CD4-positive, CD25-positive, alpha-beta regulatory T cell (primary cell): Measurements from ENCODE around the gene ALK. TPM values are rescaled to one million over a fixed set of nuclear protein-coding genes. Genes with fewer than 3 reads are reported as not detected.

Experiments used
- ATAC-seq, 2 donors: fragments of 150-1000 bp; cut with Tn5 transposase; one replicate each; pipeline ENCODE4 v1.10.0; 2021; ENCODE audit warnings: low read depth in 2 of 2, moderate number of reproducible peaks in 2 of 2, moderate library complexity in 1 of 2
- DNase-seq, 3 donors: peaks; one replicate each; pipeline versions ENCODE4 v3.0.0 to v3.0.0-alpha.2; 2012 to 2022; ENCODE audit warnings: mixed read lengths in 1 of 3
- H3K27ac ChIP-seq: one replicate; pipeline ENCODE4 v1.7.0; 2013; ENCODE audit warnings: mild to moderate bottlenecking, low read length; ENCODE audit not compliant: insufficient read depth, poor library complexity, severe bottlenecking
- H3K27me3 ChIP-seq: one replicate; pipeline ENCODE4 v1.7.0; 2013; ENCODE audit warnings: low read length; ENCODE audit not compliant: control insufficient read depth, insufficient read depth
- H3K36me3 ChIP-seq: one replicate; pipeline ENCODE4 v1.7.0; 2013; ENCODE audit warnings: mild to moderate bottlenecking, low read length, moderate library complexity; ENCODE audit not compliant: control insufficient read depth, insufficient read depth
- H3K4me1 ChIP-seq: 2 replicates; pipeline ENCODE4 v1.7.0; 2013; ENCODE audit warnings: mild to moderate bottlenecking, low read length; ENCODE audit not compliant: insufficient read depth, control insufficient read depth, poor library complexity, severe bottlenecking
- H3K4me3 ChIP-seq: one replicate; pipeline ENCODE4 v1.7.0; 2013; ENCODE audit warnings: low read depth, mild to moderate bottlenecking, low read length, moderate library complexity
- H3K9me3 ChIP-seq, 2 experiments: 1 replicate in 1 of 2; 2 replicates in 1 of 2; pipeline ENCODE4 v1.7.0; 2013; ENCODE audit warnings: low read length in 2 of 2, mild to moderate bottlenecking in 1 of 2, moderate library complexity in 1 of 2; ENCODE audit not compliant: control insufficient read depth in 2 of 2
- H3K27ac Mint-ChIP-seq, 3 donors: one replicate each; pipeline ENCODE4 v1.8.0; 2020 to 2022; ENCODE audit warnings: mild to moderate bottlenecking in 3 of 3, mixed read lengths in 3 of 3, moderate library complexity in 2 of 3
- H3K27me3 Mint-ChIP-seq: one replicate; pipeline ENCODE4 v1.8.0; 2022; ENCODE audit warnings: mild to moderate bottlenecking, mixed read lengths
- H3K36me3 Mint-ChIP-seq: one replicate; pipeline ENCODE4 v1.8.0; 2020; ENCODE audit warnings: mixed read lengths
- H3K4me1 Mint-ChIP-seq, 4 donors: one replicate each; pipeline ENCODE4 v1.8.0; 2020 to 2022; ENCODE audit warnings: mixed read lengths in 4 of 4, mild to moderate bottlenecking in 1 of 4
- H3K4me3 Mint-ChIP-seq, 4 donors: one replicate each; pipeline ENCODE4 v1.8.0; 2020 to 2022; ENCODE audit warnings: mild to moderate bottlenecking in 4 of 4, mixed read lengths in 4 of 4, moderate library complexity in 3 of 4
- H3K9me3 Mint-ChIP-seq, 7 donors: one replicate each; pipeline ENCODE4 v1.8.0; 2020 to 2022; ENCODE audit warnings: mixed read lengths in 7 of 7, mild to moderate bottlenecking in 3 of 7, moderate library complexity in 2 of 7
- polyA plus RNA-seq, 4 donors: library from polyadenylated mRNA; unstranded; fragments of 300-500 nt; fragmentation: Illumina TruSeq; gene quantifications; one replicate each; pipeline ENCODE4 v1.2.3, GENCODE V29; 2021
- total RNA-seq: library from RNA; stranded (reverse); gene quantifications from one replicate; pipeline ENCODE4 v1.2.3, GENCODE V29; 2022

ALK gene
- total and polyA plus RNA-seq, 5 donors from 2014 or later, result not detected

GRCh38 chr2:29393676-29394075, 527.7 kb downstream of the ALK start:
- Mint-ChIP-seq H3K36me3 (no peaks in the 10 kb centered on the region), H3K9me3 (no peaks in the 10 kb centered on the region), H3K4me1 (no peaks in the 10 kb centered on the region)

DNA sequence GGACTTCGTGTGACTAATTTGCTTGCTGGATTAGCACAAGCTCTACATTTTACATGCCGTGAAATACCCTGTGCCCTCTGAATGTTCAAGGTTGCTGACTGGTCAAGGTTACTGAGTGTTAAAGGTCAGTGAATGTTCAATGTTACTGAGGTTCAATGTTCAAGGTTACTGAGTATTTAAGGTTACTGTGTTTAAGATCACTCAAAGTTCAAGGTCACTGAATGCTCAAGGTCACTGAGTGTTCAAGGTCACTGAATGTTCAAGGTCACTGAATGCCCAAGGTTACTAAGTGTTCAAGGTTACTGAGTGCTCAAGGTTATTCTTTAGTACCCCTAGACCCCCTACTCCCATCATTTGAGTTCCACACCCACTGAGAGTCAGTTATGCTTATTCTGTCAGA, 528.6 kb downstream of the ALK start:
- H3K4me1 ChIP-seq, result no peaks in the 10 kb centered on the region
- DNase-seq (no peak), ATAC-seq (no peak)
- Mint-ChIP-seq H3K27me3 (peaks cover 14% of the 10 kb centered on the region), H3K4me1 (no peaks in the 10 kb centered on the region), H3K36me3 (no peaks in the 10 kb centered on the region), H3K4me3 (no peak overlapping the region), H3K9me3 (no peaks in the 10 kb centered on the region), H3K27ac (no peak overlapping the region)
- H3K9me3 ChIP-seq, result no peaks in the 10 kb centered on the region
- no peak overlapping the region for H3K4me3 ChIP-seq
- no peaks in the 10 kb centered on the region for H3K36me3 ChIP-seq
- no peak overlapping the region for H3K27ac ChIP-seq
- peaks cover 3% of the 10 kb centered on the region for H3K27me3 ChIP-seq

More at GRCh38 chr2:29393676-29394075, 527.7 kb downstream of the ALK start:
- Histone ChIP-seq H3K9me3 (no peaks in the 10 kb centered on the region), H3K27me3 (no peaks in the 10 kb centered on the region), H3K36me3 (no peaks in the 10 kb centered on the region), H3K4me1 (no peaks in the 10 kb centered on the region), H3K27ac (no peak overlapping the region), H3K4me3 (no peak overlapping the region)
- Mint-ChIP-seq H3K27ac (no peak overlapping the region), H3K27me3 (peaks cover 5% of the 10 kb centered on the region), H3K4me3 (no peak overlapping the region)
- no peak for ATAC-seq
- DNase-seq, result no peak

DNA sequence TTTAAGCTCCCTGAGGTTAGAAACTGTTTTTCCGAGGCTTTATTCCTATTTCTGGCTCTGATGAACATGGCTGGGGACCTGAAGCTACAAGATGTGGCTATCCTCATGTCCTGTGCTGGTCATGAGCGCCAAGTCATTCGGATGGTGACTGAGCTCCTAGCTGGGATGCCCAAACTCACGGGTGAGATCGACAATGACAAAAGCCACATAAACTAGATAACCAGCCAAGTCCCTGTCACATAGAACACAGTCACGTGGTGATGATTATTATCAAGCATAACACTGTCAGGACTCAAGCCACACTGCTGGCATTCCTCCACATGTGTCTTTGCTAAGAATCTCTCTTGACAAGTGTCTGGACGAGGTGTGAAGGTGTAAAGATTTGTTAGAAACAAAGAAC, 531.2 kb downstream of the ALK start:
- Mint-ChIP-seq H3K27me3 (peaks cover 14% of the 10 kb centered on the region), H3K4me1 (no peaks in the 10 kb centered on the region)

DNA sequence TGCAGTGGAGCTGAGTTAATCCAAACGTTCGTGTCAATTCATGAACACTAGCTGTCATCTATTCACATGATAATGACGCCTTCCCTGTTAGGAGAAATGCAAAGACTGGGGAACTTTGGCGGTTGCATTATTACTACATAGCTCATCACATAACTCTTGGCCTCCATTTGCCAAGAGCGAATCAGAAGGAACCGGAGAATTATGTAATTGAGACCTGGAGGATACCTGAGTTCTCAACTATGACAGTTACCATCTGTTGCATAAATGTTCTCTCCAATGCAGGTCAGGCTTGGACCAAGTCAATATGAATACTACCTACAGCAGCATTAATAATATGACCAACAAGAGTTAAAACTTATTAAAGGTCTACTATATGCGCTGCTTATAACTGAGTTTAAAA, 531.7 kb downstream of the ALK start:
- Mint-ChIP-seq H3K4me1 (no peaks in the 10 kb centered on the region), H3K27me3 (peaks cover 14% of the 10 kb centered on the region), H3K27ac (no peak overlapping the region), H3K36me3 (no peaks in the 10 kb centered on the region), H3K4me3 (no peak overlapping the region), H3K9me3 (no peaks in the 10 kb centered on the region)
- peaks cover 12% of the 10 kb centered on the region for H3K27me3 ChIP-seq
- ATAC-seq (no peak), DNase-seq (no peak)
- no peak overlapping the region for H3K27ac ChIP-seq
- no peaks in the 10 kb centered on the region for H3K36me3 ChIP-seq
- H3K4me1 ChIP-seq, result no peaks in the 10 kb centered on the region
- H3K4me3 ChIP-seq, result no peak overlapping the region
- H3K9me3 ChIP-seq, result no peaks in the 10 kb centered on the region

More for the DNA sequence above, 531.2 kb downstream of the ALK start:
- DNase-seq (no peak), ATAC-seq (no peak)
- no peaks in the 10 kb centered on the region for H3K4me1 ChIP-seq
- no peaks in the 10 kb centered on the region for H3K9me3 Mint-ChIP-seq
- H3K27ac Mint-ChIP-seq, result no peak overlapping the region
- peaks cover 12% of the 10 kb centered on the region for H3K27me3 ChIP-seq
- no peaks in the 10 kb centered on the region for H3K36me3 ChIP-seq
- no peak overlapping the region for H3K4me3 ChIP-seq
- no peak overlapping the region for H3K4me3 Mint-ChIP-seq
- no peaks in the 10 kb centered on the region for H3K36me3 Mint-ChIP-seq
- H3K27ac ChIP-seq, result no peak overlapping the region
- no peaks in the 10 kb centered on the region for H3K9me3 ChIP-seq

DNA sequence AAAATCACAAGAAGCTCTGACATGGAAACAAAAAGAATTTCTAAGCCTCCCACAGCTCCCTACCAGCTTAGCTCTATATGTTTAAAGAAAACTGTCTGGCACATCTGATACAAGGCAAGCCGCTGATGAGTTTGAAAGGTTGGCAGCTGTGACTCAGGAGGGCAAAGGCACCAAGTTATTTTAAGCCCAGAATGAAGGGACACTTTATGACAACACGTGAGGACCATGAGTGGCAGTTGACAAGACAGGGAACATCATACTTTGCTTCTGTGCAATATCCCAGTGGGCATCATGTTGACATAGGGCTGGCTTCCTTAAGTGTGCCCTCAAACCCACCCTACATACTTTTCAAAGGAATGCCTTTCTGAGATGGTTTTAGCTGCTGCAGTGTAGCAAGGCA, 533.3 kb downstream of the ALK start:
- Histone ChIP-seq H3K9me3 (no peaks in the 10 kb centered on the region), H3K27me3 (peaks cover 12% of the 10 kb centered on the region), H3K4me3 (no peak overlapping the region), H3K4me1 (no peaks in the 10 kb centered on the region), H3K36me3 (no peaks in the 10 kb centered on the region), H3K27ac (no peak overlapping the region)
- ATAC-seq (no peak), DNase-seq (no peak)
- Mint-ChIP-seq H3K4me3 (no peak overlapping the region), H3K27me3 (peaks cover 14% of the 10 kb centered on the region), H3K9me3 (no peaks in the 10 kb centered on the region), H3K4me1 (no peaks in the 10 kb centered on the region), H3K36me3 (no peaks in the 10 kb centered on the region), H3K27ac (no peak overlapping the region)

DNA sequence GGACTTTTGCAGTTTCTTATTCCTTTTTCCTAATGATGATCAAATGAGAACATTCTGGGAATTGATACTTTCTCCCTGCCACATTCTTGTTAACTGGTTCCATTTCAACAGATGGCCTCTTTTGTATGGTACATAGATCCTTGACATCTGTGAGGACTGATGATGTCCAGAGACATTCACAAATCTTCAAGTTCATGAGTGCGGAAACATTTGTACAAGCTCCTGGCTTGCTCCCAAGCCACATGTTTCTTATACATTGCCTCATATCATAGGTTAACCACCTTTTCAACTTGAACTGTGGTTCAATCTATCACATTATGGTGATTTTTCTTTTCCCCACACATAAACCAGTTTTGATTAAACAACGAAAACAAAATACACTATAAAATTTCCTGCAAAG, 538.9 kb downstream of the ALK start:
- H3K27me3 Mint-ChIP-seq, result peaks cover 12% of the 10 kb centered on the region
- H3K4me3 Mint-ChIP-seq, result no peak overlapping the region
- H3K4me3 ChIP-seq, result no peak overlapping the region
- H3K36me3 Mint-ChIP-seq, result no peaks in the 10 kb centered on the region
- H3K9me3 ChIP-seq, result no peaks in the 10 kb centered on the region
- ATAC-seq, result no peak
- no peak for DNase-seq
- no peaks in the 10 kb centered on the region for H3K36me3 ChIP-seq
- H3K27me3 ChIP-seq, result peaks cover 10% of the 10 kb centered on the region
- H3K4me1 Mint-ChIP-seq, result no peaks in the 10 kb centered on the region
- H3K27ac ChIP-seq, result no peak overlapping the region
- no peaks in the 10 kb centered on the region for H3K4me1 ChIP-seq
- H3K9me3 Mint-ChIP-seq, result no peaks in the 10 kb centered on the region
- H3K27ac Mint-ChIP-seq, result no peak overlapping the region

DNA sequence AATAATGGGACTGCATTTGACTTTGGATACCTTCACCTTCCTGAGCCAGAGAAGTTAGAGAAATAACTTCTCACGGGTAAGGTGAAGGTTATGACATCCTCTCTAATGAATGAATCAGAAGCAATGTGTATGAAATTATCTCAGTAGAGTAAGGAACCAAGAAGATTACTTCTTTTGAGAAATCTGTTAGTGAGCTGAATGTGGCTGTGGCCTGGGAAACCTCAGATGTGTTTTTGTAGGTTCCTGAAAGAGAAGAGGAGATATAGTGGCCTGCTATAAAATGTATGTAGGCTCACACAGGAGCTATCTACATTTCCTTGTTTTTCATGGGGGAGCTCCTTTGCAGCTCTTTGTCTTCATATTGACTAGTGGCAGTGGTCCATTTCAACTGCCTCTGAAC, 543.6 kb downstream of the ALK start:
- H3K36me3 ChIP-seq, result no peaks in the 10 kb centered on the region
- ATAC-seq (no peak), DNase-seq (no peak)
- no peaks in the 10 kb centered on the region for H3K27me3 ChIP-seq
- Mint-ChIP-seq H3K36me3 (no peaks in the 10 kb centered on the region), H3K27me3 (peaks cover 17% of the 10 kb centered on the region), H3K9me3 (peaks cover 0 to 4% (median 0%) of the 10 kb centered on the region in 7 donors), H3K27ac (no peak overlapping the region), H3K4me1 (no peaks in the 10 kb centered on the region), H3K4me3 (no peak overlapping the region)
- no peaks in the 10 kb centered on the region for H3K4me1 ChIP-seq
- no peaks in the 10 kb centered on the region for H3K9me3 ChIP-seq
- no peak overlapping the region for H3K4me3 ChIP-seq
- H3K27ac ChIP-seq, result no peak overlapping the region

DNA sequence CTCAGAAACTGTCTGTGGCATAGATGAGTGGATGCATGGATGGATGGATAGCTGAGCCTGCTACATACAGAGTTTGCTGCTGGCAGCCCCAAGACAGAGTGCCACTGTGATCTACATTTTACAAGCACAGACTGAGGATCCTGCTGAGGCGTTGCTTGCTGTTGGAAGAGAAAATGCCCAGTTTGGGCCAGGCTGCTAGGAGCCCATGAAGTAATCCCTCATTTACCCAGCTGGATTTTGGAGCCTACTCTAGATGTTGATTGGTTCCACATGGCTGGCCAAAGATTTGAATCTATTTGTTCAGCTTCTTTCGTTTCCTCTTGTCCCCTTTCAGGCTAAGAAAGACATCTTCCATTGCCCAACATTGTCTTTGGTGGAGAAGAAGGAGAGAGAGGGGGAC, 544.8 kb downstream of the ALK start:
- H3K27ac ChIP-seq, result no peak overlapping the region
- peaks cover 0 to 4% (median 0%) of the 10 kb centered on the region in 7 donors for H3K9me3 Mint-ChIP-seq
- H3K36me3 ChIP-seq, result no peaks in the 10 kb centered on the region
- no peaks in the 10 kb centered on the region for H3K4me1 Mint-ChIP-seq
- no peaks in the 10 kb centered on the region for H3K9me3 ChIP-seq
- H3K4me1 ChIP-seq, result no peaks in the 10 kb centered on the region
- ATAC-seq (no peak), DNase-seq (no peak)
- H3K36me3 Mint-ChIP-seq, result no peaks in the 10 kb centered on the region
- no peaks in the 10 kb centered on the region for H3K27me3 ChIP-seq
- H3K27me3 Mint-ChIP-seq, result peaks cover 11% of the 10 kb centered on the region
- H3K4me3 ChIP-seq, result no peak overlapping the region
- H3K4me3 Mint-ChIP-seq, result no peak overlapping the region
- H3K27ac Mint-ChIP-seq, result no peak overlapping the region
